Lower leg skin (tissue), 4 donors: ENCODE results near the gene PMPCA. TPM values are rescaled to one million over a fixed set of nuclear protein-coding genes. Genes with fewer than 3 reads are reported as not detected.

ENCODE experiments used
- DNase-seq, 2 donors: peaks; one replicate each; pipeline ENCODE4 v3.0.0-alpha.2; 2019; ENCODE audit warnings: low spot score in 2 of 2
- H3K4me3 ChIP-seq: fragments of 200-600 bp; sonication (generic); 2 replicates; pipeline ENCODE4 v1.5.1; 2017; ENCODE audit warnings: mild to moderate bottlenecking, low read depth; ENCODE audit not compliant: poor library complexity, severe bottlenecking
- POLR2A ChIP-seq, 2 donors: fragments of 450-650 bp; IDR thresholded peaks; one replicate each; pipeline ENCODE4 v1.6.1; 2016 to 2017; ENCODE audit warnings: antibody characterized with exemption in 2 of 2, mild to moderate bottlenecking in 1 of 2, moderate library complexity in 1 of 2
- WGBS, 2 donors: methylation state at CpG; one replicate each; pipeline ENCODE4 v1.1.5; 2018; 5-methylcytosine and 5-hydroxymethylcytosine counted together
- intact Hi-C: fragments of 100-400 bp; cut with DNase I; formaldehyde crosslinking; loops from one replicate; pipeline ENCODE4 v1.15.0; 2023; ENCODE audit warnings: low total_unique reads
- total RNA-seq, 4 donors: library from RNA; depleted of rRNA; stranded (reverse); fragments of >200 nt; gene quantifications; one replicate each; pipeline ENCODE4 v1.1.0, GENCODE V29; 2016
- TF ChIP-seq, protein P1 (sequence below), 3 donors: fragments of 450-650 bp; IDR thresholded peaks; one replicate each; pipeline ENCODE4 v1.5.1; 2016; ENCODE audit warnings: antibody characterized with exemption in 3 of 3, mild to moderate bottlenecking in 3 of 3, moderate library complexity in 2 of 3

PMPCA gene
- total RNA-seq, 4 donors from 2014 or later: 35.9 to 59.6 (median 38.1) TPM

DNA sequence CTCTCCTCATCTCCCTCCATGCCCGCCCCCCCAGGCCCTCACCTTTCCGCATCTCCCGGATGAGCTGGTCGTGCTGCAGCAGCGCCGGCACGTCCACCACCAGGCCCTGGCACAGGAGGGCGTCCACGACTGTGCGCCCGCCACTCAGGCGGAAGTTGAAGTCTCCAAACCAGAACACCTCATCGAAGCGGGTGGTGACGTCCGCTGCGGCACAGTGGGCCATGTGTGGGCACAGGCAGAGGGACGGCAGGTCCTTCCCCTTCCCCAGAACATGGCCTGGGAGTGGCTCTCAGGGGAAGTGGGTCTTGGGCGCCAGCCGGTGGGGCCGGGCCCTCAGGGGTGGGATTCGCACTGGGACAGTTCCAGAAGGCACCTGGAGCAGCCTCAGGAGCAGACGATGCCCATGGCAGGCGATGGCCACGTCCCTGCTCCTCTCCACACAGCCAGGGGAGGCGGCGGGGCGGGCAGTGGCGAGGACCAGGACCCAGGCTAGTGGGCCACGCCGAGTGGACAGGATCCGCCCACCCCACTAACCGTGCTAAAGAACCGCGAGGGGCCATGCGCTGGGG, 21.4 kb downstream of the PMPCA start:
- WGBS, 2 donors: 94 to 95% methylated on average over 10 to 24 of the region's 36 CpGs
- intact Hi-C loops: no loop called here
- H3K4me3 ChIP-seq: no peak overlapping the region
- no peak for DNase-seq
- TF ChIP-seq POLR2A (IDR thresholded peaks at IDR 0.05): no peak
- TF ChIP-seq, protein P1, sequence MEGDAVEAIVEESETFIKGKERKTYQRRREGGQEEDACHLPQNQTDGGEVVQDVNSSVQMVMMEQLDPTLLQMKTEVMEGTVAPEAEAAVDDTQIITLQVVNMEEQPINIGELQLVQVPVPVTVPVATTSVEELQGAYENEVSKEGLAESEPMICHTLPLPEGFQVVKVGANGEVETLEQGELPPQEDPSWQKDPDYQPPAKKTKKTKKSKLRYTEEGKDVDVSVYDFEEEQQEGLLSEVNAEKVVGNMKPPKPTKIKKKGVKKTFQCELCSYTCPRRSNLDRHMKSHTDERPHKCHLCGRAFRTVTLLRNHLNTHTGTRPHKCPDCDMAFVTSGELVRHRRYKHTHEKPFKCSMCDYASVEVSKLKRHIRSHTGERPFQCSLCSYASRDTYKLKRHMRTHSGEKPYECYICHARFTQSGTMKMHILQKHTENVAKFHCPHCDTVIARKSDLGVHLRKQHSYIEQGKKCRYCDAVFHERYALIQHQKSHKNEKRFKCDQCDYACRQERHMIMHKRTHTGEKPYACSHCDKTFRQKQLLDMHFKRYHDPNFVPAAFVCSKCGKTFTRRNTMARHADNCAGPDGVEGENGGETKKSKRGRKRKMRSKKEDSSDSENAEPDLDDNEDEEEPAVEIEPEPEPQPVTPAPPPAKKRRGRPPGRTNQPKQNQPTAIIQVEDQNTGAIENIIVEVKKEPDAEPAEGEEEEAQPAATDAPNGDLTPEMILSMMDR (IDR thresholded peaks at IDR 0.05): no peak

DNA sequence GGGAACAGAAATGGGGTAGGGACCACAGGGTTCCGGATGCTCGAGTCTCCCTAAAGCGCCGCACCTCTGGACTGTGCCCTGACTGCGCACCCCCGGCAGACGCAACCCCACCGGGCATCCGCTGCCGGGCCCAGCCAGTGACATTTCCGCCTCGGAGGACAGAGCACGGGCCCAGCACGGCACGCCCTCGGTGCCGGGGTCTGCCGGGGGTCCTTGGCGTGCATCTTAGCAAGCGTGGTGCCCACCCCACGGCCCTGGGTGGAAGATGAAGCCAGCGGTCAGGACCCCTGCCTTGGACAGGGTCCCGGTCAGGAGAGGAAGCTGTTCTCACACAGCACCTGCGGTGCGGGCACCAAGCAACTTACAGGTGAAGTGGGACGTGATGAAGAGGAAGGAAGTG, 22.1 kb downstream of the PMPCA start:
- TF ChIP-seq, protein P1 (IDR thresholded peaks at IDR 0.05): no peak
- intact Hi-C loops: no loop called here
- no peak for DNase-seq
- WGBS, 2 donors: 93 to 95% methylated on average over 26 of the region's 26 CpGs
- no peak overlapping the region for H3K4me3 ChIP-seq

DNA sequence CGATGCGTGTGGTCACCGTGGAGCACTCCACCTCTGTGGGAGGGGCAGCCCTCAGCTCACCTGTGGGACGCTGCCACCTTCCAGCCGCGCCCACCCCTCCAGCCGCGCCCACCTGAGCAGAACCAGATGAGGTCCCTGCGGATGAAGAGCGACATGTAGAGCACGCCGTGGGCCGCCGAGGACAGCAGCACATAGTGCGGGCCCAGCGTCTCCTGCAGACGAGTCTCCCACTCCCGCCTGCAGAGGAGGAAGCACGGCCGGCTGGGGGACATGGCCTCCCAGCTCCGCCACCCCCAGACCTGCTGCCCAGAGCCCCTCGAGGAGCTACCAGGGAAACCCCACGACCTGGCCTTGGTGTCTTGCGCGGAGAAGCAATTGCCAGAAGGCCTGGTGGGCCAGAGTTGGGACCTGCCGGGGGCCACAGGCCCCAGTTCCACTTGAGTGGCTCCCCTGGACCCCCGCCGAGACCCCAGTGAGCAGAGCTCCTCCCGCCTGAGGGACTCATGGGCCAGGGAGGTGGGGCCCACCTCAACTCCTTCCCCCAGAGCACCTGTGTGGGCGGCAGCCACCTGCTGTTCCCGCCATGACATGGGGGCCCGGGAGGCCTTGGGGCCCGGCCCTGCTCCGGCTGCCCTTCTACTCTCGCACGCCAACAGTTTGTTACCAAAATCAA, 22.7 kb downstream of the PMPCA start:
- H3K4me3 ChIP-seq: no peak overlapping the region
- no peak for DNase-seq
- no peak for TF ChIP-seq POLR2A (IDR thresholded peaks at IDR 0.05)
- TF ChIP-seq, protein P1 (IDR thresholded peaks at IDR 0.05): no peak
- intact Hi-C loops: no loop called here
- WGBS, 2 donors: 91 to 93% methylated on average over 33 to 34 of the region's 36 CpGs

DNA sequence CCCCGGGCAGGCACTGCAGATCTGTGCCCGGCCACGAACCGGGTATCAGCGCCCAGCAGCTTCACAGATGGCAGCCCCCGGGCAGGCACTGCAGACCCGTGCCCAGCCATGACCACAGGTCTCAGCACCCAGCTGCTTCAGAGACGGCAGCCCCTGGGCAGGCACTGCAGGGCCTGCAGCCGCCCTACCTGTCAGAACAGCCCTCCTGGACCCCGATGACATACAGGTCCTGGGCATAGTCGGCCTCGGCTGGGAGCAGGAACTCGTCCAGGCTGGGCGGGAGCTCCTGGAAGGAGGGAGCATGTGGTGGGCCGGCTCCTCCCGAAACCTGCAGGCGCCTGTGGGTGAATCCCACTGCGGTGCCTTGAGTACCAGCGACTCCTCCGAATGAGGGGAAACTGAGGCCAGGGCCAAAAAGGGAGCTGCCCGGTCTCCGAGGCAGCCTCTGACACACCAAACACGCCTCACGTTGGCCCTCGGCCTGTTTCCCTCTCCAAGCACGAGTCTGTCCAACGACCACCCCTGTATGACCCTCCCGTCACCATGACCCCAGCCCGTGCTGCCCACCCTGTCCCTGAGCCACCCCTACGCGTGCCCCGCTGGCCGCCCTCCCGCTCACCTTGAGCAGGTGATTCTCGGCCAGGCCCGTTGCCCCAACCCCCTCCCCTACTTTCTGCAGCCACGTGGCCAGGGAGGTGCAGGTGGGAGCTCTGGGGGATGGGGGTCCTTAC, 23.6 kb downstream of the PMPCA start:
- intact Hi-C loops: no loop called here
- no peak overlapping the region for H3K4me3 ChIP-seq
- TF ChIP-seq, protein P1 (IDR thresholded peaks at IDR 0.05): no peak
- TF ChIP-seq POLR2A (IDR thresholded peaks at IDR 0.05): no peak
- 86 to 90% methylated on average over 23 to 32 of the region's 37 CpGs for WGBS, 2 donors
- DNase-seq: no peak

DNA sequence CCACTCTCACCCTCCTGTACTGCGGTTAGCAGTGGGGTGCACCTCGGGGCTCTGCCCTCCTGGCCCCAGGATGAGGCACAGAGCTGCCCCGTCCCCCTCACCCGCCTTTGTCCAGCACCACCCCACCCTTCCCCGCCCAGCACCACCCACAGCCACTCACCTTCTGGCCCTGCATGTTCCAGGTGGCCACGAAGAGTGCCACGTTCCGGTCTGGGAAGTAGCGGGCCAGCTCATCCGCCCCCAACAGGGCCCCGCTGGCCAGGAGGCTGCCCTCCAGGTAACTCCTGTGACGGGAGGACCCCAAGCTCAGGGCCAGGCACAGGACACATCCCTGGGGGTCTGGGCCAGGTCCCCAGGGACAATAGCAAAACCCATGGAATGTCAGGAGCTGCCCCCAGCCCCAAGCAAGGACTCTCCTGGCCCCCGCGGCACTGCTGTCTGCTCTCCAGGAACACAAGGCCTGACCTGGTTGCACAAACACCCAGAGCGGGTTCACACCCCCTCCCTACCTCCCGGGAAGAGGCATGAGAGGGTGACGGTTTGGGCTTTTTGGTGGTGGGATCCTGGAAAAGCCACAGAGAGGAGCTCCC, 24.2 kb downstream of the PMPCA start:
- no peak overlapping the region for H3K4me3 ChIP-seq
- intact Hi-C loops: no loop called here
- TF ChIP-seq POLR2A (IDR thresholded peaks at IDR 0.05): no peak
- TF ChIP-seq, protein P1 (IDR thresholded peaks at IDR 0.05): no peak
- DNase-seq: no peak
- WGBS, 2 donors: 91 to 95% methylated on average over 14 to 17 of the region's 17 CpGs
